Esophagus muscularis mucosa (tissue), 3 donors: Measurements from ENCODE around the gene CLDN6.

Experiments
- POLR2A ChIP-seq: fragments of 450-650 bp; IDR thresholded peaks from one replicate; pipeline ENCODE4 v1.6.1; 2017; ENCODE audit warnings: antibody characterized with exemption, moderate library complexity, mild to moderate bottlenecking, low read depth
- POLR2AphosphoS5 ChIP-seq, 2 donors: sonication (generic); formaldehyde crosslinking; IDR thresholded peaks; one replicate each; pipeline ENCODE4 v1.6.1; 2017; ENCODE audit warnings: antibody characterized with exemption in 2 of 2
- TF ChIP-seq, protein P1 (sequence below), 3 experiments: fragments of 200-600 bp in 2 of 3; fragments of 450-650 bp in 1 of 3; sonication (generic) in 2 of 3; IDR thresholded peaks; one replicate each; pipeline ENCODE4 v1.5.1; 2017 to 2019; ENCODE audit warnings: antibody characterized with exemption in 3 of 3, mild to moderate bottlenecking in 2 of 3, moderate library complexity in 1 of 3

DNA sequence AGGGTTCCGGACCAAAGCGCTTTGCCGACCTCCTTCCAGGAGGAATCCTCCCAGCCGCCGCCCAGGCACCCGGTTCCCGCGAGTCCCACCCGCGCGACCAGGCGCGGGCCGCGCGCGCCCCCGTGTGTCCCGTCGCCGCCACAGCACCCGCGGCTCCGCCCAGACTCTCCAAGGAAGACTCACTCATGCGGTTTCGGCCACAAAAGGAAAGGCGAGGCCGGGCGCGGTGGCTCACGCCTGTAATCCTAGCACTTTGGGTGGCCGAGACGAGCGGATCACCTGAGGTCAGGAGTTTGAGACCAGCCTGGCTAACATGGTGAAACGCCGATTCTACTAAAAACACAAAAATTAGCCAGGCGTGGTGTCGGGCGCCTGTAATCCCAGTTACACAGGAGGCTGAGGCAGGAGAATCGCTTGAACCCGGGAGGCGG, 34.3 kb downstream of the CLDN6 start:
- TF ChIP-seq, protein P1, sequence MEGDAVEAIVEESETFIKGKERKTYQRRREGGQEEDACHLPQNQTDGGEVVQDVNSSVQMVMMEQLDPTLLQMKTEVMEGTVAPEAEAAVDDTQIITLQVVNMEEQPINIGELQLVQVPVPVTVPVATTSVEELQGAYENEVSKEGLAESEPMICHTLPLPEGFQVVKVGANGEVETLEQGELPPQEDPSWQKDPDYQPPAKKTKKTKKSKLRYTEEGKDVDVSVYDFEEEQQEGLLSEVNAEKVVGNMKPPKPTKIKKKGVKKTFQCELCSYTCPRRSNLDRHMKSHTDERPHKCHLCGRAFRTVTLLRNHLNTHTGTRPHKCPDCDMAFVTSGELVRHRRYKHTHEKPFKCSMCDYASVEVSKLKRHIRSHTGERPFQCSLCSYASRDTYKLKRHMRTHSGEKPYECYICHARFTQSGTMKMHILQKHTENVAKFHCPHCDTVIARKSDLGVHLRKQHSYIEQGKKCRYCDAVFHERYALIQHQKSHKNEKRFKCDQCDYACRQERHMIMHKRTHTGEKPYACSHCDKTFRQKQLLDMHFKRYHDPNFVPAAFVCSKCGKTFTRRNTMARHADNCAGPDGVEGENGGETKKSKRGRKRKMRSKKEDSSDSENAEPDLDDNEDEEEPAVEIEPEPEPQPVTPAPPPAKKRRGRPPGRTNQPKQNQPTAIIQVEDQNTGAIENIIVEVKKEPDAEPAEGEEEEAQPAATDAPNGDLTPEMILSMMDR (IDR thresholded peaks at IDR 0.05): peak in 2 of 3 experiments; percentile 95 to 96
- TF ChIP-seq POLR2A (no peak), POLR2AphosphoS5 (IDR thresholded peaks at IDR 0.05) (peak in 1 of 2 donors; percentile 40)
